Stimulated activated CD8-positive, alpha-beta memory T cell treated with anti-CD3 and anti-CD28 coated beads, Interleukin-15, amount 100 ng/mL, for 1 hour (primary cell): Measurements from ENCODE around the gene LZTS2.

Experiments used
- DNase-seq: peaks from one replicate; pipeline ENCODE4 v3.0.0-alpha.2; 2020; ENCODE audit warnings: low read depth

The LZTS2 gene

DNA sequence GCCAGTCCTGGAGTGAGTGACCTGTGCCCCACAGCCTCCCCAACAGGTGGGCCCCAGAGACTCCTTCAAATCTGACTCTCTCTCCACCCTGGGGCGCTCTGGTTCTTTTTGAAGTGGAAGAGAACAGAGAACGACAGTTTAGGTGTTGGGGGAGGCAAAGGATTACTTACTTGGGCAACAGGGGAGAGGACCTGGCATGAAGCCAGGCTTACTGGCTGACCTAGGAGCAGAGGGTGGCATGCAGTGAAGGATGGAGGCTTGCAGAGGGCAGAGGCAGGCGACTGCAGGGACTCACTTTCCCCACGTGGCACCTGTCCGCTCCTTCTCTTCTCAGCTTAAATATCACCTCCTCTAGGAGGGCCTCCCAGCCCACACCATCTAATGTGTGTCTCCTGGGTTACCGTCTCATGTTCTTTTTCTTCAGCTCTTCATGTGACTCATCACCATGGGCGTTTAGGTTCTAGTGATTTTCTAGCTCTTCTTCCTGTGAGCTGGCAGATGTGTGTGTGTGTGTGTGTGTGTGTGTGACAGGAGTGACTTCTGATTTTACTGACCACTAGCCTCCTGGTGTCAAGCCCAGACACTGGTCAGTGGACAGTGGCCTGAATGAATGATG lies 15.5 kb downstream of the LZTS2 start:
- no peak for DNase-seq

DNA sequence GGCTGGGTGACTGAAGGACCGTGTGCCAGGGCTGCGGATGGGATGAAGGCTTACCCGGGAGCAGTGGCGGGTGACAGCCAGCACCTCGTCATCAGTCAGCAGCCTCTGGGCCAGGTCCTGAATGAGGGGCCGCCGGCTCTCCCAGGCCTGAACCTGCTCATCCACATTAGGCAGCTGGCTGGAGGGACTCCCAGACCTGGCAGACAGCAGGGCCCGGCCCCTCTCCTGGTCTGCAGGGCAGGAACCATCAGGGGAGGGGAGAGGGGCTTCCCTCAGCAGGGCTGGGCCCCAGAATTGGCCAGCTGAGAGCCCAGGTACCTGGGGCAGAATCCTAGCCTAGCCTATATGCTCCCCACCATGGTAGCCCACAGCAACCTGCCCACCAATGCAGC lies 16.0 kb downstream of the LZTS2 start:
- no peak for DNase-seq

DNA sequence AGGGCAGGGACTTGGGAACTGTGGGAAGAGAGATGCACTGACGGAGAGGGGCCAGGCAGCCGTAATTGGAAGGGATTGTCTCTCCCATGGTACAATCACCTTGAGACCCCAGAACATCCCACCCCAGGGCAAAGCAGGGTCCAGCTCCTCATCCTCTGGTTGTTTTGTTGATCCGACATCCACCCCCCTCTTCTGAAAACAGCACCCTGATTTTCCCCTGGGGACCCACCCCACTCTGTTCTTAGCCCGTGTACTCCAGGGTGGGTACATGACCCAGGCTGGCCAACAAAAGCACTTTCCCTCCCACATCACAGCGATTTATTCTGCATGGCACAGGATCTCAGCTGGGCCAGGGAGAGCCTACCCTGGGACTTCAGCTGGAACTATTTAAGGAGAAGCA lies 17.2 kb downstream of the LZTS2 start:
- no peak for DNase-seq

DNA sequence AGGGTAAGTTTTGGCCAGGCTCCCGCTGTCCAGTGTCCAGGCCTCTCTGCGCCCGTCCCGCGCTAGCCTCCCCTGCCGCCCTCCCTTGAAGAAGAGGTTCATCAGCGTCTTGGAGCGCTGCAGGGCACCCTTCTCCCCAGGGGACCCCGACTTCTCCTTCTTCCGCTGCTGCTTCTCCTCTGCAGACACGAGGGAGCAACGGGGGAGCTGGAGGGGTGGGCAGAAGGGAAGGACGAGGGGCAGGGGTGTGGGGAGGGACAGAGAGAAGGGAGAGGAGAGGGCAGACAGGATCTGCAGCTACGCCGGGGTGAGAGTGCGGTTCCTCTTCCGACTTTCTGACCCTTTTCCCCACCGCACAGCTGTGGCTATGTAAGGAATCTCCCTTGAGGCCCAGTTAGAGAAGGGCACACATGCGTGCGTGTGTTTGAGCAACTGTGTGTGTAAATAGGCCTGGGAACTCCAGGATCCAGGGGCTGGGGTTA lies 18.6 kb downstream of the LZTS2 start:
- no peak for DNase-seq

DNA sequence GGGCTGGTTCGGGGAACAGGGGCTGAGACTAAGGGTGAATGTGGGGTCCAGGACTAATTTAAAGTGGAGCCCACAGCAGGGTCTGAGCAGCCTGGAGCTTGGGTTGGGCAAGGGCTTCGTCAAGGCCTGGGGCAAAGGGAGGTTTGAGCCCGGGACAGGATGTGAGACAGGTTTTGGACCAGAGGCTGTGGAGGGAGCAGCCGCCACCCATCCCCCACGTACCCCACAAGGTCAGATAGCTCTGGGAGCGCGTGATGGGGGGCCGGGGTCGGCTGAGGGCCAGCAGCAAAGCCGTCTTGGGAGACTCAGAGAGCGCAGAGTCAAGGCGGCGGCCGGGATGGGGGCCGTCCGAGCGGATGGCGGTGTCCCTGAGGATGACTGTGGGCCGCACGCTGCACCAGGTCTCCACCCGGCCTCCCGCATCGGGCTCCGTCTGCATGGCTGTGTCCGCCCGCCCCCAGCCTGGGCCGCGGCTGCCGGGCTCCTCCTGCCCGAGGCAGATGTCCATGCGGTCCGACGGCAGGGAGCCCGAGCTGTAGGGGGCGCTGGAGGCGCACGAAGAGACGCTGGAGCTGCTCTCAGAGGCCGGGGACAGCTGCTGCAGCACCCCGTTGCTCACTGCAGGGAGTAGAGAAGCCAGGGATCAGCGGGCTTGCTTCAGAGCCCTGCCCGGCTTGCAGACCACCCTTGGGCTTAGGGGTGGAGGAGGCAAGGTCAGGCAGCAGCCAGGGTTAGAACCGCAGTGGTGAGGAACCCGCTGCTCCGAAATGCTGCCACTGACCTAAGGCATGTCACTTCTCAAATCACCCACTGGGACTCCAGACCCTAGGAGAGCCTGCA lies 19.2 kb downstream of the LZTS2 start:
- DNase-seq: peak; percentile 52

DNA sequence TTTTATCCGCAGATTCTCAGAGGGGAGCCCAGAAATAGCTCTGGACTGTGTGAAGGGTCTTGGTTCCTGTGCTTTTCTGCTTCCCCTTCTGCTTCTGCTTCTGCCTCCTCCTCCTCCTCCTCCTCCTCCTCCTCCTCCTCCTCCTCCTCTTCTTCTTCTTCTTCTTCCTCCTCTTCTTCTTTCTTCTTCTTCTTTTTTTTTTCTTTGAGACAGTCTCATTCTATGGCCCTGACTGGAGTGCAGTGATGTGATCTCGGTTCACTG lies 19.8 kb downstream of the LZTS2 start:
- no peak for DNase-seq

DNA sequence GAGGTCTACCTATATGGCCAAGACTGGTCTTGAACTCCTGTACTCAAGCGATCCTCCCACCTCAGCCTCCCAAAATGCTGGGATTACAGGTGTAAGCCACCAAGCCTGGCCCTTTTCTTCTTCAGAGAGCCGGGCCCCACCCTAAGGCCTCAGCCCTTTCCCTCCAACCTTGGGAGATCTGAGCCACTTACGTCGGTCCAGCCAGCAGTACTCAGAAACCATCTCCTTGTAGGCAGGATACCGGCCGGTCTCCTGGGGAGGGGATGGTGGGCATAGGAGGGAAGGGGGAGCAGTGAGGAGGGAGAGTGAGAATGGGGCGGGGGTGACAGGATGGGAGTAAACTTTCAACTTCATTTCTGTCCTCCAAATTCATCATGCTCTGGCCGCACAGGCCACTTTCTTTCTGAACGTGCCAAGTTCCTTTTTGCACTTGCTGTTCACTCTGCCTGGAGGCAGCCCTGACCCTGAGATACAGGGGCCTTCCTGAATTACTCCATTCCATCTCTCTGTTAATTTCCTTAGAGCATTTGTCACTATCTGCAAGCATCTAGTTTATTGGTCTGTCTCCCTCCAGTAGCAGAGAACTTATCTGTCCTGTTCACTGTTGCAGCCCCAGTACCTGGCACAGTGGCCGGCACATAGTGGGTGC lies 20.9 kb downstream of the LZTS2 start:
- no peak for DNase-seq

DNA sequence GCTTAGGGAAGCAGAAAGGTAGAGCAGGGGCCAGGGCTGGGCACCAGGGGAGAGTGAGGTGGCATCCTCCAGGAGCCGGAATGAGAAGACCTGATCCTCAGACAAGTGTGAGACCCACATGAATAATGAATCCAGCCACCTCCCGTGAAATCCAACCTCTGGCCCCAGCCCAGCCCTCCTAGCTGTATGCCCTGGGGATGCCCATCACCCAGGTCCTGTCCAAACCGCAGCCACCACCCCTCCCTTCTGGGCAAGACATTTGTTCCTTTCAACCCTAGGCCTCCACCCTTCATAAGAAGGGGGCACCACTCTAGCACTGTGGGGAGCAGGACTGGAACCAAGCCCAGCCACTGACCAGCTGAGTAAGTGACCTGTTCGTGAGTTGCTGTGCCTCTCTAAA lies 21.6 kb downstream of the LZTS2 start:
- DNase-seq: no peak

DNA sequence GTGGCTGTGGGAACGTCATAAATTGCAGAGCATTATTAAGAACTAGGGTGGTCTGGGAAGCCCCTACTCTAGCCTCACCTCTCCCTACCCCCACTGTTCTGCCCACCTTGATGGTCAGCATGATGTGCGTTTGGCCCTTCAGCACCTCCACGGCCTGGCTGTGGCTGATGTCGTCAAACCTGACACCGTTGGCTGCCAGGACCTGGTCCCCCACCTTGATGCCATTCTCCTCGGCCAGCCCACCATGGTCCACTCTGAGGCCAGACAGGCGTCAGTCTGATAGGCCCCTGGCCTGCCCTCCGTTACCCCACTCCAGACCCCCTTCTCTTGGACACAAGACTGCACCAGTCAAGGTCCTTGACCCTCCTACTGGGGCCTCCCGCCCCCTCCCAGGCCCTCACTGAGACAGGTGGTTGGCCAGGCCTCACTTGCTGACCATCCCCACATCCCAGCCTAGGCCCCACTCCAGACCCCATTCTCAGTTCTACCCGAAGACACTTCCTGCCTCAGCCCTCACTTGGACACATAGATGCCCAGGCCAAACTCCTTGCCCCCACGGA lies 22.2 kb downstream of the LZTS2 start:
- DNase-seq: no peak

DNA sequence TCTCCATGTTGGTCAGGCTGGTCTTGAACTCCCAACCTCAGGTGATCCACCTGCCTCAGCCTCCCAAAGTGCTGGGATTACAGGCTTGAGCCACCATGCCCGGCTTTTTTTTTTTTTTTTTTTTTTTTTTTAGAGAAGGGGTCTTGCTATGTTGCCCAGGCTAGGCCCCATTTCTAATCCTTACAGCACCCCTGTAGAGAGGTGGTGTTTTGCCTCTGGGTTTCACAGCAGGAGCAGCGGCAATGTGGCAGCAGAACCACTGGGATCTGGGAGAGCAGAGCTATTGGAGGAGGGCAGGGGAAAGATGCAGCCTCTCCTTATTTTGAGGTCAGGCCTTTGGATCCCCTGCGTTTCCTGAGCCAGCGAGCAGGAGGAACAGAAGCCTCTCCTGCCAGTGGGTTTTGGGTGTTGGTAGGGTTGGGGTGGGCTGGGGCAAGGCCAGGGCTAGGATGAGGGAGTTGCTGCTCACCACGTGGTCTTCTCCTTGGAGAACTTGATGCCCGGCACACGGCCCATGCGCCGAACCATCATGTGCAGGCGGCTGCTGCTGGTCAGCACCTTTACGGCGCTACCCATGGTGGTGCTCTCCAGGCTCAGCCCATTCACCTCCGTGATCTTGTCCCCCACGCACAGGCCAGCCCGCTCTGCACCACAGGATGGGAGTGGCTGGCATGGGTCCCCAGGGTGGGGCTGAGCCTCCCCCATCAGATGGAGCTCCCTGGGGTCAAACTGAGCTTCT lies 23.5 kb downstream of the LZTS2 start:
- DNase-seq: no peak

DNA sequence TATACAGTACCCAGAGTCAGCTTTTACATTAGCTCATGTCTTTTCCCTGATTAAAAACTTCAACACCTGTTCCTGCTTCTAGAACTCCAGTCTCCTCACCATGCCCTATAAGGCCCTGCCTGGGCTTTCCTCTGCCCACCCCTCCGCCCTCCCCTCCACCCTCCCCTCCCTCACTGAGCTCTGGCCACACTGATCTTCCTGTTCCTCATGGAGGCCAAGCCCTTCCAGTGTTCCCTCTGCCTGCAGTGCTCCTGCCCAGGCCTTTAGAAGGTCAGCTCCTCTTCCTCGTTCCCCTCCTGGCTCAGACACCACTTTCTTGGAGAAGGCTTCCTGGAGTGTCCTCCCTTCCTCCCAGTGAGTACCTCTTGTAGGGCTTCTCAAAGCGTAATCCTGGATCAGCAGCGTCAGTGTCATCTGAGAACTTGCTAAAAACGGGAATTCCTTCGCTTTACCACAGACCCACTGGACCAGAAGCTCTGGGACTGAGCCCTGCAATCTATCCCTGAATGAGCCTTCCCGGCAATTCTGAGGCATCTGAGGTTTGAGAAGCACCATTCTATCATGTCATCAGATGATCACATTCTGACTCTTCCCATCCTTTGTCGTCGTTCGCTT lies 27.6 kb downstream of the LZTS2 start:
- DNase-seq: no peak

DNA sequence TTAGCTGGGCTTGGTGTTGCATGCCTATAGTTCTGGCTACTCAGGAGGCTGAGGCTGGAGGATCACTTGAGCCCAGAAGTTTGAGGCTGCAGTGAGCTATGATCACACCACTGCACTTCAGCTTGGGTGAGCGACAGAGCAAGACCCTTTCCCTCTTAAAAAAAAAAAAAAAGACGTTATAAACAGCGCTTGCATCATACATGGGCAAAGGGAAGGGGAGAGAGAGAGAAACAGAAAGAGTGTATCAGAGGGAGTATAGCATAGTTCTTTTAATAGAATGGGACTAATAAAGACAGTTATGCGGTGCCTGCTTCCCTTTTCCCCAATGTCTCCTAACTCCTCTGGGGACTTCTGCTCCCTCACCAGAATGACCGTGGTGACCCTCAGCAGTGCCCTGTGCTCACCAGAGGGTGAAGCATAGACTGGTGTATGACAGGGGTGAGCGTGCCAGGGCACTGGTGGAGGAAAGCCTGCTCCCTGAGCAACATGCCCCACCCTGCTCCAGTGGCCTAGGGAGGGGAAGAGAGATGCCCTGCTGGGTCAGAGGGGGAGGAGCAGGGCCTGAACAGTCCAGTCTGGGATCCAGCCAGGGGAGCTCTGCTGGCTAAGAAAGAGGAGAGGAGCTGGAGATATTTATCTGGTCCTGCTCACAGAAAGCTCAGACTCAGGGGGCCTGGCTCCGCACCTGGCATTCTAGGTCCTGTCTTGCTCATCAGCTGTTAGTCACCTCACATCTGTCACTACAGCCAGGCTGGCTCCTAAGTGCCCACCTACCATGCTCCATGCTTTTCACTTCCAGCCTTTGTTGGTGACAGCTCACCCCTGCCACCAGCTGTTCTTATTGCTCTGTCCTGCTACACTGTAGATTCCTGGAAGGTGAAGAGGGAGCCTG lies 29.1 kb downstream of the LZTS2 start:
- no peak for DNase-seq

DNA sequence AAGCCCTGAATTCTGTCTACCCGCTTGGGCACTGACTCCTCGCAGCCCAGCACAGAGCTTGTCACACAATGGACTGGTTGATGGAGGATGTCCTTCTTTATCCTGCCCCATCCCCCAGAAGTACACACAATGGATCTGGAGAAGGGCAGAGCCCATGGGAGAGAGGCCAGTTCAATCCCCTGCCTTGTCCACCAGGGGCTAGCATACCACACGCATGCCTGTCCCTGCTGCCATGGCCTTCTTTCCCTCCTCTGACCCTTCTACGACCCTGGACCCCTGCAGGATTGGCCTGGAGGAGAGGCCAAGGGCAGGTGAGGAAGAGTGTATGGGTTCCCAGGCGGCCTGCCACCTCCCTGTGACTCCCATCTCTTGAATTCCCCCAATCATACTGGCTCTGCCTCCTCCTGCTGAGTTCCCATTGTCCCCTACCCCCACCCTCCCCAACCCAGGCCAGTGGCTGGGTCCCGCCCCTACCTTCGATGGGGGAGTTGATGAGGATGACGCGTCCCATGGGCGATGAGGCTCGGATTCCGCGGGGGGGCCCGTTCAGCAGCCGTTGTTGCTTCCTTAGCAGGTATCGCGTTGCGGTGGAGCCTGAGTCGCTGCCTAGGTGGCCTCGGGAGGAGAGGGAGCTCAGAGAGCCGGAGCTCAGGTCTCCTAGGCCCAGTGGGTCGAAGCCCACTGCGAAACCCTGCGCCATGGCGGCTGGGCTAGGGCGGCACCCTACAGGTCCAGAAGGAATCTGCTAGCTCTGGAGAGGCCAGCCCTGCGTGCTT lies 30.1 kb downstream of the LZTS2 start:
- DNase-seq: no peak

DNA sequence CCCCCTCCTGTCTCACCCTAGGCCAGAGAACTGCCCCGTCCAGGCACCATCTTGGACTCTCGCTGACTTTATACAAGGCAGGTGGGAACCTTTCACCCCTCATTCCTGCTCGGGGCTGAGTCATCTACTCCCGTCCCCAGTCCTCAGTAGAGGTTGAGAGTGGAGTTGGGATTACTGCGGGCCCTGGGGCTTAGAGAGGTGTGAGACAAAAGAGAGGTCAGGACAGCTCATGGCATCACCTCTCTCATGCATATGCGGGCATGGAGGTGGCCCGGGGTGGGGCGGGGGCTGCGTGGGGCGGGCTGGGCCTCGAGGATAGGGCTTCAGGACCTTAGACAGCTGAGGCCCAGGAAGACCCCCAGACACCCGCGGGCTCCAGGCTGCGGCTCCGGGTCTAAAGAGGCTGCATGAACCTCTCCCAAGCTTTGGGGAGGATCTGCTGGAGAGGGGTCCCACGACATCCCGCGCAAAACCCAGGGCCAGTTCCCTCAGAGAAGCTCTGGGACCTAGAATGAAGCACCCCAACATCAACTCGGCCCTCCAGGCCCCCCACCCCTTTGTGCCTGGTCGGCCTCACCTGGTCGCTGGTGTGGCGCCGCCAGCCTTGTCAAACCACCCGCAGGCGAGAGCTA lies 31.0 kb downstream of the LZTS2 start:
- DNase-seq: no peak

DNA sequence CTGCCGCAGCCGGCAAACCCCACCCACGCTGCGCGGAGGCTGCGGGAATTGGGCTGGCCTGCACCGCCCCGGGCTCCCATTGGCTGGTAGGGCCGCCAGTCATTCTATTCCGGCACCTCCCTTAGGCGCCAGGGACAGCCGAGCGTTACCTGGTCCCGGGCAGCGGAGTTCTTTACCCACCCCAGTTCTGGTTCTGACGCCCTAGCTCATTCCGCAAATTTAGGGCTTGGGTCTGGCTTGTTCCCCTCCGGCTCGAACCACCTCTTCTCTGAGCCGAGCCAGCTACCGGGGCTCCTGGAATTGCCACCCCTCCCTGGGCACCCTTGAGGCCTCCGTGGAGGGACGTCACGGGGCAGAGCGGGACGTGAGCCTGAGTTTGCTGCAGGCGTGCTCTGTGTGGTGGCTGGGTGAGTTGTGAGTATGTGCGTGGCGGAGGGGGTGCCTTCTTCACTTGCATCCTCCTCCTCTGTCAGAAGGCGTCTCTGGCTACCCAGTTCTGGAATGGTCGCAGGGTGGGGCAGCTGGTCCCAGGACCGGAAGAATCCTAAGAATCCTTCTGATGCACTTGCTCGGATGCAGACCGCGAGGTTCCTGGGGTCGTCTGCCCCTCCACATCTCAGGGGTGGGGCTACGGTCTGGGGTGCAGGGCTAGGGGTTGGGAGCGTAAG lies 31.7 kb downstream of the LZTS2 start, which contains the start of the genes PDZD7 and SFXN3:
Gene PDZD7, minus strand, starts transcription at position 2 of the 668 bp plus-strand sequence. CDS start 910 bp downstream, outside the sequence.
Gene SFXN3, plus strand, starts transcription at position 107 of the 668 bp plus-strand sequence. CDS start 3,461 bp downstream, outside the sequence.
- peak; percentile 94 for DNase-seq

DNA sequence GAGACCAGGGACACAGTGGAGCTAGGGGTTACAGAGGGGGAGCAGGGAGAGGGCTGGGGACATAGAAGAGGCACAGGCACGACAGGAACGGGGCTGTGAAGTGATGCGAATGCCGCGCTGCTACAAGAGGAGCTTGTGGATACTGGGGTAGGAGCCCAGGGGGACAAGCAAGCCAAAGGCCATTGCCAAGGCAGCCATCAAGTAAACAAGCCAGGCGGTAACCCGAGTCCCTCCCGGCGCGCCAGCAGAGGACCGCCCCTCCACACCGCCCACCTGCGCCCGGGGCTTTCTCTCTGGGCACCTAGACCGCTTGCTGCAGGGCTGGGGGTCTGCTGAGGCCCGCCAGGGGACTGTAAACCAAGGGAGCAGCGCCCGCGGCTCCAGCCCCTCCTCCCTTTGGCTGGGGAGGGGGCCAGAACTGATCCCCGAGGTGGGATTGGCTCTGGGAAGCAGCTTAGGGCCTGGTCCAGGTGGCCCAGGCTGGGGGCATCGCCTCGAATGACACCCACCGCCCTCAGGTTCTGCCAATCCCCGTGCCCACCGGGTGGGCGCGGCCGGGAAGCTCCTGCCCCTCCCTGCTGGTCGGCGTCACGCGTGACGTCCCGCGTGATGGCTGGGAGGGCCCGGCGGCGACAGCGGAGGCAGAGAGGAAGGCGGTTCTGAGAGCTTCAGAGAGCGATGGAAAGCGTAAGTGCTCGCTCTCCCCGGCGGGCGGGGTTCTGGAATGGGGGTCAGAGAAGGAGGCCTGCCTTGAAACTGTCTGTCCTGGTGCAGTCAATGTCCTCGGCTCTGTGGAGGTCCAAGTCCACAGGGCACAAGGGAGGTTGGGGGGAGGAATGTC lies 32.4 kb downstream of the LZTS2 start:
- peak; percentile 56 for DNase-seq

DNA sequence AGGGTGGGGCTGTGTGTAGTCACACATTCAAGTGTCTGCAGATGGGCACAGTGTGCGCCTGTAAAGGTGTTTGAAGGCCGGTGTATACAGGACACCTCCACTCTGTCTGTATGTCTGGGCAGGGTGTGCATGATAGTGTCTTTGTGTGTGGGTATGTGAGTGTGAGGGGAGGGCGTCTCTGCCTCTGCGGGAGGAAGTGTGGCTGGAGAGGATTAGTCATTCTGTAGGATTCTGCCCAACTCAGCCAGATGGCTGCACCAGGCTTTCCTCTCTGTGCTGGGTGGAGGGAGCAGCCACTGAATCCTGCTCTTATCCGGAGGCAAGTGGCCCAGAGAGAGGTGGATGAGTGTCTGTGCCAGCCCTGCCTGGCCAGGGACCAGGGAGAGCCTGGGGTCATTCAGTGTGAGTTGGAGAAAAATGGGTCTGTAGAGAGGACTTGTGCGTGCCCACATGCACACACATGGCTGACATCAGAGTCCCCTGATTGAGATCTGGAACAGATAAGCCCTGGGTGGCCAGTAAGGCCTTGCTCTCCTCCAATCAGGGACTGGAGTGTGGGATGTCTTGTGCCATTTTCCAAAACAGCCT lies 33.1 kb downstream of the LZTS2 start:
- peak; percentile 34 for DNase-seq
